H1 (cell line): ENCODE data around the gene LLGL2.

Experiments used
- ATF2 ChIP-seq: IDR thresholded peaks from 2 replicates; pipeline ENCODE4 v1.6.1; 2012; ENCODE audit warnings: low read length, inconsistent platforms
- CTCF ChIP-seq, 3 experiments: IDR thresholded peaks; 1 replicate in 2 of 3; 2 replicates in 1 of 3; pipeline versions ENCODE4 v1.5.1 to v1.6.1; 2011; ENCODE audit warnings: low read length in 3 of 3, mild to moderate bottlenecking in 3 of 3, inconsistent platforms in 2 of 3, low read depth in 1 of 3, moderate library complexity in 1 of 3; ENCODE audit not compliant: insufficient read depth in 1 of 3; ENCODE audit errors: control extremely low read depth in 1 of 3
- EZH2 ChIP-seq: fragments of 200-600 bp; sonication (generic); IDR thresholded peaks from 2 replicates; pipeline ENCODE4 v1.7.1; 2012; ENCODE audit warnings: low read depth, mild to moderate bottlenecking, moderate library complexity, low read length, inconsistent platforms; ENCODE audit not compliant: severe bottlenecking
- GABPA ChIP-seq: IDR thresholded peaks from 2 replicates; pipeline ENCODE4 v1.6.1; 2011; ENCODE audit warnings: mild to moderate bottlenecking, low read length, moderate library complexity, borderline replicate concordance; ENCODE audit not compliant: insufficient read depth
- MAFK ChIP-seq: IDR thresholded peaks from 2 replicates; pipeline ENCODE4 v1.6.1; 2012; ENCODE audit warnings: low read depth, mild to moderate bottlenecking, improper control_type of control experiment, low read length
- SRF ChIP-seq: IDR thresholded peaks from 2 replicates; pipeline ENCODE4 v1.6.1; 2011; ENCODE audit warnings: mild to moderate bottlenecking, low read depth, low read length, moderate library complexity
- TEAD4 ChIP-seq: IDR thresholded peaks from 2 replicates; pipeline ENCODE4 v1.6.1; 2012; ENCODE audit warnings: low read depth, low read length, inconsistent platforms, mixed read lengths

DNA sequence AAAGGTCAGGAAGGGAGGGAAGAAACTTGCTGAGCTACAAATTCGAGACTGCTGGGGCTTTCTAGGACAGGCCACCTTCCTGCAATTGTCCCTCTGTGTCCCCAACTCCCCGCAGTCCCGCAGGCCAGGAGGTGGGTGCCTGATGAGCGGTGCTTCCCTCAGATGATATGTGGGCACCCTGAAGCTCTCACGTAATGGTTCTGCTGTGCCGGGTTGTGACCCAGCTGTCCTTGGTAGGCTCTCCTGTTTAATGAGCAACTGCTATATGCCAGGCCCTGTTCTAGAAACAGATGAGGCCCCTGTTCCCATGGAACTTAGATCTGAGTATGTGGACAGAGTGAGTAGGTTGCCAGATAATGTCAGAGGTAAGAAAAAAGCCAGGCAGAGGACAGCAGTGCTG is 40.1 kb downstream of the LLGL2 start:
- TF ChIP-seq ATF2 (no peak), MAFK (no peak), CTCF (IDR thresholded peaks at IDR 0.05; ENCODE audit: control extremely low read depth in 1 of 3, insufficient read depth in 1 of 3, low read depth in 1 of 3, low read length in 3 of 3) (no peak), EZH2 (no peak), SRF (no peak), GABPA (no peak), TEAD4 (no peak)
